Measurements from ENCODE around the gene GSX2. TPM values are rescaled to one million over a fixed set of nuclear protein-coding genes. Genes with fewer than 3 reads are reported as not detected.

Gene GSX2
- total RNA-seq, 1 experiment from 2014 or later = not detected

DNA sequence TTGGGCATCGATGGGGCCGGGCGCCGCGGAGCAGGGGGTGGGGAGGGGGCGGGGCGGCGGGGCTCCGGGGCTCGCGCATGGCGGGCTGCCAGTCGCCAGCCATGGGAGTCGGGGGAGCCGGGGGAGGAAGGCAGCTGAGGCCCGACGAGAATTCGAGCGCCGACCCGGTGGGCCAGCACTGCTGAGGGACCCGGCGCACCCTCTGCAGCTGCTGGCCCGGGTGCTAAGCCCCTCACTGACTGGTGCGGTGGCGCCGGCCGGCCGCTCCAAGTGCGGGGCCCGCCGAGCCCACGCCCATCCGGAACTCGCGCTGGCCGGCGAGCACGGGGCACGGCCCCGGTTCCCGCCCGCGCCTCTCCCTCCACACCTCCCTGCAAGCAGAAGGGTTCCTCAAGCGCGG lies 49.4 kb downstream of the GSX2 start:
- Histone ChIP-seq H3K4me2 (ENCODE audit: low read length) (no peak overlapping the region), H3K9me3 (ENCODE audit: control insufficient read depth in 1 of 2, insufficient read depth in 1 of 2, low read depth in 1 of 2, low read length in 2 of 2) (no peaks in the 10 kb centered on the region), H3K27ac (ENCODE audit: low read depth, low read length) (no peak overlapping the region), H3K4me3 (replicated peaks in 1 of 2; ENCODE audit: low read depth in 1 of 2, low read length in 2 of 2) (no peak overlapping the region), H4K20me1 (ENCODE audit: insufficient read depth) (no peaks in the 10 kb centered on the region), H3K9ac (ENCODE audit: low read length) (no peak overlapping the region), H2AFZ (ENCODE audit: low read depth, low read length, poor library complexity, severe bottlenecking) (no peak overlapping the region), H3K36me3 (ENCODE audit: control insufficient read depth in 1 of 2, insufficient read depth in 2 of 2, low read length in 2 of 2) (no peaks in the 10 kb centered on the region), H3K4me1 (ENCODE audit: control insufficient read depth in 1 of 2, insufficient read depth in 2 of 2, low read length in 2 of 2) (no peaks in the 10 kb centered on the region), H3K79me2 (ENCODE audit: insufficient read depth, low read length) (no peaks in the 10 kb centered on the region), H3K9me2 (ENCODE audit: insufficient read depth) (no peaks in the 10 kb centered on the region), H3K27me3 (ENCODE audit: insufficient read depth, low read length) (no peaks in the 10 kb centered on the region)
- no peak for DNase-seq (ENCODE audit: low read depth, low spot score)
- ChIA-PET CTCF (no interaction called here), RAD21 (ENCODE audit: low non-redundant PET in 1 of 2, low total read pairs in 2 of 2, uncharacterized antibody in 2 of 2, unreplicated experiment in 2 of 2) (no interaction called here), POLR2A (no interaction called here)
- intact Hi-C loops (cut with micrococcal nuclease) = no loop called here
- BruUV-seq (replicated peaks) = no TSS peak
- ATAC-seq = no peak
- TF ChIP-seq SIN3A (IDR thresholded peaks at IDR 0.05; ENCODE audit: low read depth) (no peak), ZFX (IDR thresholded peaks at IDR 0.05) (no peak), JUND (IDR thresholded peaks at IDR 0.05) (no peak), ELF1 (IDR thresholded peaks at IDR 0.05; ENCODE audit: borderline replicate concordance, low read depth) (no peak), ZNF274 (IDR thresholded peaks at IDR 0.05; ENCODE audit: low read depth, low read length) (no peak), TCF7L2 (IDR thresholded peaks at IDR 0.05; ENCODE audit: borderline replicate concordance, extremely low read depth, insufficient read depth, insufficient read length) (no peak), MAX (IDR thresholded peaks at IDR 0.05) (no peak), ATF3 (IDR thresholded peaks at IDR 0.05) (no peak), YY1 (IDR thresholded peaks at IDR 0.05; ENCODE audit: extremely low read depth, insufficient replicate concordance, low read depth, low read length) (no peak), EGR1 (IDR thresholded peaks at IDR 0.05; ENCODE audit: low read depth) (no peak), CBX3 (IDR thresholded peaks at IDR 0.05; ENCODE audit: low read depth) (no peak), CTCF (IDR thresholded peaks at IDR 0.05 in 2 of 3, conservative IDR thresholded peaks at IDR 0.05 in 1 of 3; ENCODE audit: borderline replicate concordance in 1 of 3, insufficient read depth in 1 of 3, low read depth in 2 of 3, low read length in 2 of 3) (no peak), SP1 (IDR thresholded peaks at IDR 0.05; ENCODE audit: low read depth) (no peak), FOSL1 (IDR thresholded peaks at IDR 0.05; ENCODE audit: low read depth) (no peak), SRF (IDR thresholded peaks at IDR 0.05; ENCODE audit: low read depth) (no peak)

Other genes starting within 250 kb of the GSX2 start
- gene CHIC2, start 35.6 kb upstream of the GSX2 start, total RNA-seq (2021; ENCODE audit: unreplicated experiment) = 10.8 TPM
- gene PDGFRA, start 129.1 kb downstream of the GSX2 start, total RNA-seq (2021; ENCODE audit: unreplicated experiment) = 0.25 TPM

Data from HCT116 (cell line).